NCI-H446 treated with DMSO at 0.1 percent for 48 hours (cell line): ENCODE results near the gene ZBTB24.

ENCODE experiments used
- DNase-seq: peaks from one replicate; lab custom pipeline; 2025; lab: John Stamatoyannopoulos, UW

The ZBTB24 gene

GRCh38 chr6:109498936-109499335, 15.9 kb upstream of the ZBTB24 start:
- no peak for DNase-seq

- no peak for DNase-seq
Measured at GRCh38 chr6:109498052-109498451, 15.0 kb upstream of the ZBTB24 start.

GRCh38 chr6:109496036-109496772, 13.2 kb upstream of the ZBTB24 start:
- no peak for DNase-seq

- DNase-seq = no peak
Measured at GRCh38 chr6:109493865-109494264, 10.8 kb upstream of the ZBTB24 start.

GRCh38 chr6:109491207-109491938, 8.4 kb upstream of the ZBTB24 start:
- no peak for DNase-seq

- no peak for DNase-seq
Measured at GRCh38 chr6:109490713-109491112, 7.7 kb upstream of the ZBTB24 start.

- no peak for DNase-seq
Measured at GRCh38 chr6:109488001-109488400, 5.0 kb upstream of the ZBTB24 start.

GRCh38 chr6:109486068-109486467, 3.0 kb upstream of the ZBTB24 start:
- no peak for DNase-seq

- DNase-seq = peak; percentile 10
Measured at GRCh38 chr6:109485266-109485935, 2.4 kb upstream of the ZBTB24 start.

GRCh38 chr6:109484122-109484521, 1.1 kb upstream of the ZBTB24 start:
- DNase-seq = no peak

- no peak for DNase-seq
Measured at GRCh38 chr6:109483735-109484057, 677 bp upstream of the ZBTB24 start.

- no peak for DNase-seq
Measured at GRCh38 chr6:109480993-109481480, 2.0 kb downstream of the ZBTB24 start.

GRCh38 chr6:109478841-109479624, 4.0 kb downstream of the ZBTB24 start:
- no peak for DNase-seq

- DNase-seq = no peak
Measured at GRCh38 chr6:109478222-109478805, 4.7 kb downstream of the ZBTB24 start.

GRCh38 chr6:109477725-109478124, 5.3 kb downstream of the ZBTB24 start:
- no peak for DNase-seq

- no peak for DNase-seq
Measured at GRCh38 chr6:109477184-109477583, 5.8 kb downstream of the ZBTB24 start.

GRCh38 chr6:109475625-109476024, 7.4 kb downstream of the ZBTB24 start:
- no peak for DNase-seq

GRCh38 chr6:109474995-109475394, 8.0 kb downstream of the ZBTB24 start:
- DNase-seq = no peak

- DNase-seq = no peak
Measured at GRCh38 chr6:109473120-109473519, 9.9 kb downstream of the ZBTB24 start.

GRCh38 chr6:109472132-109472995, 10.7 kb downstream of the ZBTB24 start:
- DNase-seq = no peak
